A673 (cell line): ENCODE measurements around the gene TUBA1C.
"Not testable (repeated sequence)": the region's sequence is repeated elsewhere in the genome, so short reads cannot be mapped to it uniquely, and the experiment has no call there.

Source experiments
- EZH2 ChIP-seq: fragments of 200-600 bp; sonication (generic); IDR thresholded peaks from 2 replicates; pipeline ENCODE4 v1.6.1; 2017; ENCODE audit warnings: borderline replicate concordance, low read depth, mild to moderate bottlenecking, mixed read lengths, antibody characterized with exemption, low read length; ENCODE audit not compliant: poor library complexity, severe bottlenecking
- TF ChIP-seq, protein P1 (sequence below): fragments of 300-800, 200-600 bp; sonication (generic); conservative IDR thresholded peaks from 2 replicates; pipeline ENCODE4 v1.5.1; 2017; ENCODE audit warnings: low read depth, mild to moderate bottlenecking, antibody characterized with exemption, low read length, moderate library complexity, mixed read lengths

- TF ChIP-seq, protein P1, sequence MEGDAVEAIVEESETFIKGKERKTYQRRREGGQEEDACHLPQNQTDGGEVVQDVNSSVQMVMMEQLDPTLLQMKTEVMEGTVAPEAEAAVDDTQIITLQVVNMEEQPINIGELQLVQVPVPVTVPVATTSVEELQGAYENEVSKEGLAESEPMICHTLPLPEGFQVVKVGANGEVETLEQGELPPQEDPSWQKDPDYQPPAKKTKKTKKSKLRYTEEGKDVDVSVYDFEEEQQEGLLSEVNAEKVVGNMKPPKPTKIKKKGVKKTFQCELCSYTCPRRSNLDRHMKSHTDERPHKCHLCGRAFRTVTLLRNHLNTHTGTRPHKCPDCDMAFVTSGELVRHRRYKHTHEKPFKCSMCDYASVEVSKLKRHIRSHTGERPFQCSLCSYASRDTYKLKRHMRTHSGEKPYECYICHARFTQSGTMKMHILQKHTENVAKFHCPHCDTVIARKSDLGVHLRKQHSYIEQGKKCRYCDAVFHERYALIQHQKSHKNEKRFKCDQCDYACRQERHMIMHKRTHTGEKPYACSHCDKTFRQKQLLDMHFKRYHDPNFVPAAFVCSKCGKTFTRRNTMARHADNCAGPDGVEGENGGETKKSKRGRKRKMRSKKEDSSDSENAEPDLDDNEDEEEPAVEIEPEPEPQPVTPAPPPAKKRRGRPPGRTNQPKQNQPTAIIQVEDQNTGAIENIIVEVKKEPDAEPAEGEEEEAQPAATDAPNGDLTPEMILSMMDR: not testable (repeated sequence)
- TF ChIP-seq EZH2: not testable (repeated sequence)
These were observed 55.7 kb downstream of the TUBA1C start for GRCh38 chr12:49320411-49321103.
